KBM-7 (cell line): ENCODE measurements around the gene UGT8.
"Not testable (repeated sequence)": the region's sequence is repeated elsewhere in the genome, so short reads cannot be mapped to it uniquely, and the experiment has no call there.

Source experiments
- DNase-seq: peaks from one replicate; pipeline ENCODE4 v3.0.0-alpha.2; 2015
- in situ Hi-C: fragments of 300-500 bp; cut with MboI; formaldehyde crosslinking; loops from 2 replicates; pipeline ENCODE4 v1.14.3; 2020; ENCODE audit warnings: low sequenced_read_pairs, low pct_unique_long_range_greater_than_20kb, mixed read lengths

UGT8 gene

GRCh38 chr4:114601304-114602052 is 2.9 kb downstream of the UGT8 start:
- in situ Hi-C loops = no loop called here
- no peak for DNase-seq

GRCh38 chr4:114603497-114603896 is 4.9 kb downstream of the UGT8 start:
- in situ Hi-C loops = no loop called here
- DNase-seq = no peak

GRCh38 chr4:114606245-114606644 is 7.6 kb downstream of the UGT8 start:
- in situ Hi-C loops = no loop called here
- DNase-seq = no peak

- DNase-seq = no peak
- in situ Hi-C loops = no loop called here
Measured at GRCh38 chr4:114607056-114607455, 8.4 kb downstream of the UGT8 start.

- in situ Hi-C loops = no loop called here
- no peak for DNase-seq
Measured at GRCh38 chr4:114613560-114613959, 15.0 kb downstream of the UGT8 start.

GRCh38 chr4:114615435-114615834 is 16.8 kb downstream of the UGT8 start:
- in situ Hi-C loops = no loop called here
- no peak for DNase-seq

GRCh38 chr4:114616036-114616435 is 17.4 kb downstream of the UGT8 start:
- DNase-seq, in situ Hi-C loops: not testable (repeated sequence)

GRCh38 chr4:114626196-114626595 is 27.6 kb downstream of the UGT8 start:
- in situ Hi-C loops = no loop called here
- no peak for DNase-seq

- no peak for DNase-seq
- in situ Hi-C loops = no loop called here
Measured at GRCh38 chr4:114636192-114636935, 37.8 kb downstream of the UGT8 start.

GRCh38 chr4:114642173-114642780 is 43.7 kb downstream of the UGT8 start:
- in situ Hi-C loops = no loop called here
- DNase-seq = no peak

GRCh38 chr4:114649908-114650307 is 51.3 kb downstream of the UGT8 start:
- in situ Hi-C loops = loop anchor here (25.0 kb wide), 1 partner anchor 263 kb away; no protein-coding TSS in a partner anchor
- no peak for DNase-seq

- in situ Hi-C loops = loop anchor here (25.0 kb wide), 1 partner anchor 266 kb away; no protein-coding TSS in a partner anchor
- DNase-seq = no peak
Measured at GRCh38 chr4:114653675-114654074, 55.1 kb downstream of the UGT8 start.

- no peak for DNase-seq
- in situ Hi-C loops = loop anchor here (25.0 kb wide), 1 partner anchor 267 kb away; no protein-coding TSS in a partner anchor
Measured at GRCh38 chr4:114654592-114654991, 56.0 kb downstream of the UGT8 start.

GRCh38 chr4:114658179-114658578 is 59.6 kb downstream of the UGT8 start:
- in situ Hi-C loops = loop anchor here (25.0 kb wide), 1 partner anchor 271 kb away; no protein-coding TSS in a partner anchor

GRCh38 chr4:114658776-114659175 is 60.2 kb downstream of the UGT8 start:
- no peak for DNase-seq
- in situ Hi-C loops = loop anchor here (25.0 kb wide), 1 partner anchor 271 kb away; no protein-coding TSS in a partner anchor

More at GRCh38 chr4:114658179-114658578, 59.6 kb downstream of the UGT8 start:
- DNase-seq = no peak

- peak; percentile 52 for DNase-seq
- in situ Hi-C loops = loop anchor here (25.0 kb wide), 1 partner anchor 272 kb away; no protein-coding TSS in a partner anchor
Measured at GRCh38 chr4:114659386-114660008, 60.9 kb downstream of the UGT8 start.

GRCh38 chr4:114663083-114663482 is 64.5 kb downstream of the UGT8 start:
- DNase-seq = no peak
- in situ Hi-C loops = loop anchor here (25.0 kb wide), 1 partner anchor 276 kb away; no protein-coding TSS in a partner anchor

GRCh38 chr4:114668577-114668976 is 70.0 kb downstream of the UGT8 start:
- in situ Hi-C loops = loop anchor here (25.0 kb wide), 1 partner anchor 281 kb away; no protein-coding TSS in a partner anchor
- DNase-seq = no peak

GRCh38 chr4:114670733-114671132 is 72.1 kb downstream of the UGT8 start:
- DNase-seq = not testable (repeated sequence)
- in situ Hi-C loops = loop anchor here (25.0 kb wide), 1 partner anchor 283 kb away; no protein-coding TSS in a partner anchor
